Endothelial cell of umbilical vein (primary cell): ENCODE results near the gene ANGPT4. TPM values are rescaled to one million over a fixed set of nuclear protein-coding genes. Genes with fewer than 3 reads are reported as not detected.

Experiments used
- BruUV-seq: library from RNA; stranded (reverse); fragments of 400-500 nt; replicated peaks from 2 replicates; lab custom pipeline; 2021; lab: Mats Ljungman, UMichigan
- CTCF ChIA-PET: fragments of 300-600, 350-600 bp; sonication (Branson Sonifier 250); formaldehyde crosslinking; loops from one replicate; lab custom pipeline; 2021; ENCODE audit warnings: antibody characterized with exemption, inconsistent platforms; lab: Charles Lee
- POLR2A ChIA-PET: fragments of 300-600, 350-600 bp; sonication (Branson Sonifier 250); formaldehyde crosslinking; loops from one replicate; lab custom pipeline; 2021; ENCODE audit warnings: antibody characterized with exemption, inconsistent platforms; lab: Charles Lee
- DNase-seq: peaks from one replicate; pipeline ENCODE4 v3.0.0-alpha.2; 2011; ENCODE audit warnings: low read depth, low spot score
- FAIRE-seq: peaks from 2 replicates; lab custom pipeline; 2011; peaks lifted over from hg19 to GRCh38; lab: Jason Lieb, UNC
- H2AFZ ChIP-seq: 2 replicates; pipeline ENCODE4 v1.6.0; 2012; ENCODE audit warnings: low read depth, low read length, control low read depth, inconsistent platforms
- H3K27ac ChIP-seq: 2 replicates; pipeline ENCODE4 v1.5.1; 2011; ENCODE audit warnings: low read depth, mild to moderate bottlenecking, control low read depth, low read length, moderate library complexity; ENCODE audit not compliant: insufficient read depth
- H3K27me3 ChIP-seq, 2 experiments: 2 replicates each; pipeline versions ENCODE4 v1.6.0 to v1.6.1; 2011; ENCODE audit warnings: low read length in 2 of 2, mixed read lengths in 1 of 2; ENCODE audit not compliant: control insufficient read depth in 2 of 2, insufficient read depth in 2 of 2
- H3K36me3 ChIP-seq, 2 experiments: 2 replicates in 1 of 2; 3 replicates in 1 of 2; pipeline ENCODE4 v1.5.1; 2011; ENCODE audit warnings: low read length in 2 of 2, mild to moderate bottlenecking in 1 of 2, moderate library complexity in 1 of 2; ENCODE audit not compliant: control insufficient read depth in 2 of 2, insufficient read depth in 2 of 2; ENCODE audit errors: extremely low read depth in 1 of 2
- H3K4me1 ChIP-seq: 3 replicates; pipeline ENCODE4 v1.5.1; 2011; ENCODE audit warnings: mild to moderate bottlenecking, low read length; ENCODE audit not compliant: control insufficient read depth, insufficient read depth; ENCODE audit errors: extremely low read depth
- H3K4me2 ChIP-seq: 2 replicates; pipeline ENCODE4 v1.6.1; 2011; ENCODE audit warnings: low read length, control low read depth, mixed read lengths; ENCODE audit not compliant: insufficient read depth
- H3K4me3 ChIP-seq, 3 experiments: fragments of 200-600 bp in 1 of 3; sonication (generic), shearing (Covaris generic) in 1 of 3; replicated peaks in 1 of 3; 2 replicates each; pipeline ENCODE4 v1.5.1; 2011 to 2016; ENCODE audit warnings: control low read depth in 3 of 3, low read length in 3 of 3, mild to moderate bottlenecking in 2 of 3, inconsistent platforms in 1 of 3, low read depth in 1 of 3, moderate library complexity in 1 of 3; ENCODE audit not compliant: insufficient read depth in 1 of 3
- H3K79me2 ChIP-seq: 2 replicates; pipeline ENCODE4 v1.6.0; 2012; ENCODE audit warnings: low read length, inconsistent platforms; ENCODE audit not compliant: control insufficient read depth, insufficient read depth
- H3K9ac ChIP-seq: replicated peaks from 2 replicates; pipeline ENCODE3; 2011; ENCODE audit warnings: low read length, control low read depth; ENCODE audit not compliant: insufficient read depth; ENCODE audit errors: extremely low read depth
- H3K9me1 ChIP-seq: replicated peaks from 3 replicates; pipeline ENCODE4 v1.6.0; 2011; ENCODE audit warnings: mild to moderate bottlenecking, low read length; ENCODE audit not compliant: control insufficient read depth, insufficient read depth; ENCODE audit errors: extremely low read depth
- H3K9me3 ChIP-seq: replicated peaks from 2 replicates; pipeline ENCODE4 v1.5.1; 2012; ENCODE audit warnings: low read length, inconsistent platforms; ENCODE audit not compliant: control insufficient read depth, insufficient read depth
- H4K20me1 ChIP-seq: replicated peaks from 2 replicates; pipeline ENCODE3; 2011; ENCODE audit warnings: mild to moderate bottlenecking, low read length; ENCODE audit not compliant: control insufficient read depth, insufficient read depth; ENCODE audit errors: extremely low read depth
- CTCF ChIP-seq, 2 donors: IDR thresholded peaks; 1 replicate in 1 of 2; 2 replicates in 1 of 2; pipeline ENCODE4 v1.5.1; 2011; ENCODE audit warnings: low read length in 2 of 2, mild to moderate bottlenecking in 2 of 2, moderate library complexity in 2 of 2, control low read depth in 1 of 2, inconsistent platforms in 1 of 2, low read depth in 1 of 2; ENCODE audit not compliant: insufficient read depth in 1 of 2; ENCODE audit errors: extremely low read depth in 1 of 2
- FOS ChIP-seq: IDR thresholded peaks from 2 replicates; pipeline ENCODE4 v1.6.1; 2011; ENCODE audit warnings: mild to moderate bottlenecking, low read length, moderate library complexity, borderline replicate concordance; ENCODE audit not compliant: insufficient read depth
- GATA2 ChIP-seq: IDR thresholded peaks from 2 replicates; pipeline ENCODE4 v1.7.0; 2011; ENCODE audit warnings: low read depth, mild to moderate bottlenecking, moderate library complexity, mixed read lengths, low read length; ENCODE audit not compliant: insufficient read length, insufficient read depth
- JUN ChIP-seq: IDR thresholded peaks from 2 replicates; pipeline ENCODE4 v1.6.1; 2011; ENCODE audit warnings: borderline replicate concordance, low read depth; ENCODE audit not compliant: insufficient read length, insufficient read depth
- MYC ChIP-seq: IDR thresholded peaks from one replicate; pipeline ENCODE4 v1.6.1; 2011; ENCODE audit warnings: mild to moderate bottlenecking, low read depth, low read length
- POLR2A ChIP-seq: IDR thresholded peaks from 2 replicates; pipeline ENCODE4 v1.6.1; 2012; ENCODE audit warnings: low read depth, mild to moderate bottlenecking, control low read depth, low read length
- POLR2AphosphoS5 ChIP-seq: IDR thresholded peaks from 2 replicates; pipeline ENCODE4 v1.6.1; 2012; ENCODE audit warnings: low read depth, mild to moderate bottlenecking, control low read depth, low read length, moderate library complexity; ENCODE audit not compliant: insufficient read depth
- dilution Hi-C: fragments of 300-500 bp; cut with MboI; formaldehyde crosslinking; loops from one replicate; pipeline ENCODE4 v1.15.0; 2019; ENCODE audit warnings: low sequenced_read_pairs; ENCODE audit not compliant: extremely low pct_ligation_motif_present
- intact Hi-C: fragments of 100-400 bp; cut with micrococcal nuclease; formaldehyde crosslinking; loops from one replicate; pipeline ENCODE4 v1.10.0; 2022
- polyA plus RNA-seq, 4 experiments: library from polyadenylated mRNA; depleted of rRNA in 3 of 4; stranded (reverse) in 3 of 4; unstranded in 1 of 4; fragments of >200 nt; gene quantifications; 2 replicates each; pipeline versions ENCODE4 v1.2.1 to v1.2.3, GENCODE V29; 2011 to 2012; ENCODE audit warnings: missing spikeins in 1 of 4
- total RNA-seq: library from RNA; stranded (reverse); gene quantifications from 2 replicates; pipeline ENCODE4 v1.2.3, GENCODE V29; 2021

Gene ANGPT4
- total and polyA plus RNA-seq, 2 donors (not counting 3 experiments of a cell fraction or from before 2014, with no cell fraction given) = not detected

- no peaks in the 10 kb centered on the region for H3K9me3 ChIP-seq
- H3K9ac ChIP-seq = no peak overlapping the region
- CTCF ChIA-PET = no interaction called here
- H3K9me1 ChIP-seq = no peaks in the 10 kb centered on the region
- H4K20me1 ChIP-seq = no peaks in the 10 kb centered on the region
- intact Hi-C loops = no loop called here
- POLR2A ChIA-PET = no interaction called here
- no peak overlapping the region for H3K4me2 ChIP-seq
- no peaks in the 10 kb centered on the region for H3K4me1 ChIP-seq
- no peak overlapping the region for H3K27ac ChIP-seq
- no peaks in the 10 kb centered on the region for H3K36me3 ChIP-seq
- FAIRE-seq = no peak
- H3K4me3 ChIP-seq = no peak overlapping the region
- dilution Hi-C loops = no loop called here
- TF ChIP-seq GATA2 (no peak), CTCF (IDR thresholded peaks at IDR 0.05; ENCODE audit: extremely low read depth in 1 of 2, insufficient read depth in 1 of 2, low read depth in 1 of 2, low read length in 2 of 2) (no peak), MYC (no peak), JUN (no peak)
- no peaks in the 10 kb centered on the region for H3K79me2 ChIP-seq
- DNase-seq = no peak
- no peak overlapping the region for H2AFZ ChIP-seq
- no TSS peak for BruUV-seq
- peaks cover 10% of the 10 kb centered on the region in 2 experiments for H3K27me3 ChIP-seq
These were observed 26.1 kb downstream of the ANGPT4 start for GRCh38 chr20:889932-890463.

- intact Hi-C loops = no loop called here
- Histone ChIP-seq H3K9ac (no peak overlapping the region), H3K79me2 (no peaks in the 10 kb centered on the region), H3K4me1 (no peaks in the 10 kb centered on the region), H3K4me2 (no peak overlapping the region), H3K36me3 (no peaks in the 10 kb centered on the region), H3K4me3 (no peak overlapping the region), H3K27ac (no peak overlapping the region), H3K9me1 (no peaks in the 10 kb centered on the region), H4K20me1 (no peaks in the 10 kb centered on the region), H3K9me3 (no peaks in the 10 kb centered on the region), H3K27me3 (peaks cover 10 to 12% of the 10 kb centered on the region in 2 experiments), H2AFZ (no peak overlapping the region)
- CTCF ChIA-PET = interaction anchor here (0.8 kb wide), 1 partner anchor 67 kb away, joined by 3 read pairs; no protein-coding TSS in a partner anchor
- dilution Hi-C loops = no loop called here
- no peak for TF ChIP-seq CTCF (IDR thresholded peaks at IDR 0.05; ENCODE audit: extremely low read depth in 1 of 2, insufficient read depth in 1 of 2, low read depth in 1 of 2, low read length in 2 of 2)
- TF ChIP-seq JUN = no peak
- TF ChIP-seq POLR2A = no peak
- no peak for TF ChIP-seq POLR2AphosphoS5
- TF ChIP-seq FOS = no peak
- no TSS peak for BruUV-seq
- DNase-seq = no peak
- no peak for FAIRE-seq
- POLR2A ChIA-PET = no interaction called here
These were observed 27.0 kb downstream of the ANGPT4 start for GRCh38 chr20:889106-889505.
